Activated CD4-positive, CD25-positive, alpha-beta regulatory T cell (primary cell): ENCODE results near the gene CPNE9.

ENCODE experiments used
- DNase-seq, 4 experiments: peaks; one replicate each; lab custom pipeline; 2025; lab: John Stamatoyannopoulos, UW

Gene CPNE9

GRCh38 chr3:9715764-9716437, 12.3 kb downstream of the CPNE9 start:
- DNase-seq = no peak

GRCh38 chr3:9716801-9717555, 13.3 kb downstream of the CPNE9 start:
- DNase-seq = no peak

- DNase-seq = no peak
Measured at GRCh38 chr3:9717563-9717962, 13.9 kb downstream of the CPNE9 start.

GRCh38 chr3:9718118-9718517, 14.5 kb downstream of the CPNE9 start:
- DNase-seq = no peak

GRCh38 chr3:9721015-9721699, 17.5 kb downstream of the CPNE9 start:
- DNase-seq = no peak

GRCh38 chr3:9721700-9722060, 18.0 kb downstream of the CPNE9 start:
- no peak for DNase-seq

- no peak for DNase-seq
Measured at GRCh38 chr3:9725775-9726515, 22.3 kb downstream of the CPNE9 start.

- peak in 2 of 4 experiments; percentile 26 to 35 for DNase-seq
Measured at GRCh38 chr3:9727041-9727595, 23.5 kb downstream of the CPNE9 start.

- DNase-seq = no peak
Measured at GRCh38 chr3:9727743-9728142, 24.1 kb downstream of the CPNE9 start.

GRCh38 chr3:9729419-9729818, 25.8 kb downstream of the CPNE9 start:
- DNase-seq = no peak

- no peak for DNase-seq
Measured at GRCh38 chr3:9730657-9731205, 27.1 kb downstream of the CPNE9 start.

- DNase-seq = peak; percentile 99 to 100 (median 99)
Measured at GRCh38 chr3:9731206-9732079, 27.8 kb downstream of the CPNE9 start, which contains the start of gene BRPF1. BRPF1 (plus strand) TSS chr3:9731735; CDS start chr3:9734141, 2,406 bp downstream.

GRCh38 chr3:9732080-9732739, 28.6 kb downstream of the CPNE9 start:
- peak in 1 of 4 experiments; percentile 16 for DNase-seq

GRCh38 chr3:9732740-9733115, 29.1 kb downstream of the CPNE9 start:
- DNase-seq = no peak

GRCh38 chr3:9736831-9737230, 33.2 kb downstream of the CPNE9 start:
- no peak for DNase-seq

GRCh38 chr3:9739181-9739580, 35.5 kb downstream of the CPNE9 start:
- DNase-seq = no peak

GRCh38 chr3:9742560-9742959, 38.9 kb downstream of the CPNE9 start:
- DNase-seq = no peak

- no peak for DNase-seq
Measured at GRCh38 chr3:9743548-9743947, 39.9 kb downstream of the CPNE9 start.

- no peak for DNase-seq
Measured at GRCh38 chr3:9744162-9744561, 40.5 kb downstream of the CPNE9 start.

- no peak for DNase-seq
Measured at GRCh38 chr3:9745521-9745920, 41.9 kb downstream of the CPNE9 start.
